ENCODE data around the gene ADARB2. TPM values are rescaled to one million over a fixed set of nuclear protein-coding genes. Genes with fewer than 3 reads are reported as not detected.

The ADARB2 gene
- total RNA-seq, 1 experiment from 2014 or later, result not detected

- Mint-ChIP-seq H3K4me1 (ENCODE audit: low read depth, unreplicated experiment) (no peaks in the 10 kb centered on the region), H3K27ac (ENCODE audit: unreplicated experiment) (no peak overlapping the region), H3K4me3 (ENCODE audit: low read depth, unreplicated experiment) (no peak overlapping the region), H3K36me3 (ENCODE audit: insufficient read depth, unreplicated experiment) (no peaks in the 10 kb centered on the region), H3K27me3 (ENCODE audit: unreplicated experiment) (no peaks in the 10 kb centered on the region), H3K9me3 (ENCODE audit: low read depth, unreplicated experiment) (no peaks in the 10 kb centered on the region)
- CTCF ChIA-PET, result no interaction called here
- intact Hi-C loops (cut with micrococcal nuclease; ENCODE audit: unreplicated experiment), result no loop called here
- DNase-seq, result no peak
- no peak for TF ChIP-seq CTCF (IDR thresholded peaks at IDR 0.05; ENCODE audit: unreplicated experiment)
- BruUV-seq (replicated peaks), result no TSS peak
These were observed 68.9 kb downstream of the ADARB2 start for GRCh38 chr10:1668399-1668798.

GRCh38 chr10:1667392-1667791 lies 69.9 kb downstream of the ADARB2 start:
- Mint-ChIP-seq H3K27ac (ENCODE audit: unreplicated experiment) (no peak overlapping the region), H3K9me3 (ENCODE audit: low read depth, unreplicated experiment) (no peaks in the 10 kb centered on the region), H3K27me3 (ENCODE audit: unreplicated experiment) (no peaks in the 10 kb centered on the region), H3K4me1 (ENCODE audit: low read depth, unreplicated experiment) (no peaks in the 10 kb centered on the region), H3K36me3 (ENCODE audit: insufficient read depth, unreplicated experiment) (no peaks in the 10 kb centered on the region), H3K4me3 (ENCODE audit: low read depth, unreplicated experiment) (no peak overlapping the region)
- CTCF ChIA-PET, result no interaction called here
- DNase-seq, result no peak
- TF ChIP-seq CTCF (IDR thresholded peaks at IDR 0.05; ENCODE audit: unreplicated experiment), result no peak
- no TSS peak for BruUV-seq (replicated peaks)
- intact Hi-C loops (cut with micrococcal nuclease; ENCODE audit: unreplicated experiment), result no loop called here

GRCh38 chr10:1666147-1666546 lies 71.2 kb downstream of the ADARB2 start:
- TF ChIP-seq CTCF (IDR thresholded peaks at IDR 0.05; ENCODE audit: unreplicated experiment), result no peak
- H3K27ac Mint-ChIP-seq (ENCODE audit: unreplicated experiment), result no peak overlapping the region
- H3K36me3 Mint-ChIP-seq (ENCODE audit: insufficient read depth, unreplicated experiment), result no peaks in the 10 kb centered on the region
- no peaks in the 10 kb centered on the region for H3K4me1 Mint-ChIP-seq (ENCODE audit: low read depth, unreplicated experiment)
- DNase-seq, result no peak
- H3K9me3 Mint-ChIP-seq (ENCODE audit: low read depth, unreplicated experiment), result peaks cover under 1% of the 10 kb centered on the region
- BruUV-seq (replicated peaks), result no TSS peak
- peaks cover 4% of the 10 kb centered on the region for H3K27me3 Mint-ChIP-seq (ENCODE audit: unreplicated experiment)
- no peak overlapping the region for H3K4me3 Mint-ChIP-seq (ENCODE audit: low read depth, unreplicated experiment)
- CTCF ChIA-PET, result no interaction called here
- intact Hi-C loops (cut with micrococcal nuclease; ENCODE audit: unreplicated experiment), result no loop called here

- Mint-ChIP-seq H3K9me3 (ENCODE audit: low read depth, unreplicated experiment) (peaks cover 4% of the 10 kb centered on the region), H3K27ac (ENCODE audit: unreplicated experiment) (no peak overlapping the region), H3K27me3 (ENCODE audit: unreplicated experiment) (peaks cover 9% of the 10 kb centered on the region), H3K4me1 (ENCODE audit: low read depth, unreplicated experiment) (no peaks in the 10 kb centered on the region), H3K36me3 (ENCODE audit: insufficient read depth, unreplicated experiment) (no peaks in the 10 kb centered on the region), H3K4me3 (ENCODE audit: low read depth, unreplicated experiment) (no peak overlapping the region)
- no peak for DNase-seq
- intact Hi-C loops (cut with micrococcal nuclease; ENCODE audit: unreplicated experiment), result no loop called here
- CTCF ChIA-PET, result no interaction called here
- no TSS peak for BruUV-seq (replicated peaks)
- TF ChIP-seq CTCF (IDR thresholded peaks at IDR 0.05; ENCODE audit: unreplicated experiment), result no peak
These were observed 71.6 kb downstream of the ADARB2 start for GRCh38 chr10:1665681-1666080.

Measured in Calu3 (cell line).